ENCODE measurements around the gene TMED6. TPM values are rescaled to one million over a fixed set of nuclear protein-coding genes. Genes with fewer than 3 reads are reported as not detected.

Gene TMED6
- total RNA-seq, 1 experiment from 2014 or later, result 0.59 TPM

DNA sequence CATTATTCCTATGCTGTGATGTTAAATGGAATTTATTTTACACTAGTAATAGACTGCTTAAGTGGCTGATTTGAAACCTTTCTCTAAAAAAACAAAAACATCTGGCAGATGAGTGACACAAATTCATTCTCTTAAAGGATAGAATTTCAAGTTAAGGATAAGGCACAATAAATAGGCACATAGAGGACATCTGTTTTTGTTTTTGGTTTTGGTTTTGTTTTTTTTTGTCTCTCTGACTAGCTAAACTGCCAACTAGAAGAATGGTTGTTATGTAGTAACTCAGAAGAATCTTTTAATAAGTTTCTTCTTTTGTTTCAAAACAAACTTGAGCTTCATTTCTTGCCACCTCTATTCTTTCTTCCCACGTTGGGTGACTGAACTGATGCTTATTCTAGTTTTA is 45.6 kb downstream of the TMED6 start:
- H2AFZ ChIP-seq, result no peak overlapping the region
- DNase-seq, result peak in 1 of 2 experiments; percentile 1
- POLR2A ChIA-PET (ENCODE audit: unreplicated experiment), result no interaction called here
- no peak overlapping the region for H3K4me2 ChIP-seq
- no peaks in the 10 kb centered on the region for H3K9me3 ChIP-seq (ENCODE audit: insufficient read depth, low read depth)
- H3K79me2 ChIP-seq (ENCODE audit: low read depth), result no peaks in the 10 kb centered on the region
- H3K9me2 ChIP-seq (ENCODE audit: insufficient read depth), result no peaks in the 10 kb centered on the region
- H4K20me1 ChIP-seq (ENCODE audit: insufficient read depth), result no peaks in the 10 kb centered on the region
- no peaks in the 10 kb centered on the region; the same call in 1 of the 2 replicates for H3K4me1 ChIP-seq (replicated peaks; ENCODE audit: insufficient read depth)
- peaks cover 12% of the 10 kb centered on the region; the same call in 1 of the 2 replicates for H3F3A ChIP-seq (ENCODE audit: insufficient read depth, low read depth)
- intact Hi-C loops (cut with micrococcal nuclease; ENCODE audit: unreplicated experiment), result no loop called here
- no peaks in the 10 kb centered on the region for H3K27me3 ChIP-seq (ENCODE audit: insufficient read depth, low read depth)
- CTCF ChIA-PET, result interaction anchor here (0.6 kb wide), 1 partner anchor 24 kb away, joined by 4 read pairs; the partner anchor contains the start of gene PDF
- H3K27ac ChIP-seq, result no peak overlapping the region
- H3K36me3 ChIP-seq (ENCODE audit: low read depth), result no peaks in the 10 kb centered on the region
- no peak overlapping the region for H3K4me3 ChIP-seq
- TF ChIP-seq, protein P1, sequence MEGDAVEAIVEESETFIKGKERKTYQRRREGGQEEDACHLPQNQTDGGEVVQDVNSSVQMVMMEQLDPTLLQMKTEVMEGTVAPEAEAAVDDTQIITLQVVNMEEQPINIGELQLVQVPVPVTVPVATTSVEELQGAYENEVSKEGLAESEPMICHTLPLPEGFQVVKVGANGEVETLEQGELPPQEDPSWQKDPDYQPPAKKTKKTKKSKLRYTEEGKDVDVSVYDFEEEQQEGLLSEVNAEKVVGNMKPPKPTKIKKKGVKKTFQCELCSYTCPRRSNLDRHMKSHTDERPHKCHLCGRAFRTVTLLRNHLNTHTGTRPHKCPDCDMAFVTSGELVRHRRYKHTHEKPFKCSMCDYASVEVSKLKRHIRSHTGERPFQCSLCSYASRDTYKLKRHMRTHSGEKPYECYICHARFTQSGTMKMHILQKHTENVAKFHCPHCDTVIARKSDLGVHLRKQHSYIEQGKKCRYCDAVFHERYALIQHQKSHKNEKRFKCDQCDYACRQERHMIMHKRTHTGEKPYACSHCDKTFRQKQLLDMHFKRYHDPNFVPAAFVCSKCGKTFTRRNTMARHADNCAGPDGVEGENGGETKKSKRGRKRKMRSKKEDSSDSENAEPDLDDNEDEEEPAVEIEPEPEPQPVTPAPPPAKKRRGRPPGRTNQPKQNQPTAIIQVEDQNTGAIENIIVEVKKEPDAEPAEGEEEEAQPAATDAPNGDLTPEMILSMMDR (conservative IDR thresholded peaks at IDR 0.05), result no peak
- TF ChIP-seq EZH2 (IDR thresholded peaks at IDR 0.05; ENCODE audit: low read depth), result no peak
- BruUV-seq (replicated peaks), result no TSS peak

DNA sequence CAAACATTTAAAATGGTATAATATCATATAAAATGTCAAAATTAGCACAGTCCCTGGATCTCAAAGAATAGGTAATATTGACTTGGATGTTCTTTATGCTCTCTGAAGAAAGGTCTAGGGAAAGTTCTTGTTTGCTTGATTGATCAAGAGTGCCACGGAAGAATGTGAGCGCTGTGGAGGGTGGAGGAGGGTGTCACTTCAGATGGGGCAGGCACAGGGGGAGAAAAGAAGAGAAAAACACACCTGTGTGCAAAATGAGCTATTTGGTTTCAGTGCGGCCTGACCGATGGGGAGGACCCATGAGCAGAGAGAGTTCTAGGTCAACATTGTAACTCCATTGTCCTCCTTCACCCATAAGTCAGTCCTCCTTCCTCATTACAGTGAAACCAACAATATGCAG is 49.3 kb downstream of the TMED6 start:
- H3K79me2 ChIP-seq (ENCODE audit: low read depth), result no peaks in the 10 kb centered on the region
- DNase-seq, result no peak
- peaks cover 8% of the 10 kb centered on the region; the same call in 1 of the 2 replicates for H3F3A ChIP-seq (ENCODE audit: insufficient read depth, low read depth)
- ChIA-PET CTCF (interaction anchor here (0.6 kb wide), 2 partner anchors 192 to 416 kb away, joined by 3 to 5 read pairs; no protein-coding TSS in a partner anchor), POLR2A (ENCODE audit: unreplicated experiment) (no interaction called here)
- no peak overlapping the region for H2AFZ ChIP-seq
- no peak overlapping the region for H3K4me3 ChIP-seq
- H3K4me1 ChIP-seq (replicated peaks; ENCODE audit: insufficient read depth), result no peaks in the 10 kb centered on the region
- no peaks in the 10 kb centered on the region for H3K9me2 ChIP-seq (ENCODE audit: insufficient read depth)
- no peaks in the 10 kb centered on the region for H4K20me1 ChIP-seq (ENCODE audit: insufficient read depth)
- H3K27ac ChIP-seq, result no peak overlapping the region
- no TSS peak for BruUV-seq (replicated peaks)
- no peaks in the 10 kb centered on the region for H3K36me3 ChIP-seq (ENCODE audit: low read depth)
- intact Hi-C loops (cut with micrococcal nuclease; ENCODE audit: unreplicated experiment), result no loop called here
- no peaks in the 10 kb centered on the region for H3K27me3 ChIP-seq (ENCODE audit: insufficient read depth, low read depth)
- no peaks in the 10 kb centered on the region for H3K9me3 ChIP-seq (ENCODE audit: insufficient read depth, low read depth)
- H3K4me2 ChIP-seq, result no peak overlapping the region
- TF ChIP-seq, protein P1 (conservative IDR thresholded peaks at IDR 0.05), result no peak
- TF ChIP-seq EZH2 (IDR thresholded peaks at IDR 0.05; ENCODE audit: low read depth), result no peak

DNA sequence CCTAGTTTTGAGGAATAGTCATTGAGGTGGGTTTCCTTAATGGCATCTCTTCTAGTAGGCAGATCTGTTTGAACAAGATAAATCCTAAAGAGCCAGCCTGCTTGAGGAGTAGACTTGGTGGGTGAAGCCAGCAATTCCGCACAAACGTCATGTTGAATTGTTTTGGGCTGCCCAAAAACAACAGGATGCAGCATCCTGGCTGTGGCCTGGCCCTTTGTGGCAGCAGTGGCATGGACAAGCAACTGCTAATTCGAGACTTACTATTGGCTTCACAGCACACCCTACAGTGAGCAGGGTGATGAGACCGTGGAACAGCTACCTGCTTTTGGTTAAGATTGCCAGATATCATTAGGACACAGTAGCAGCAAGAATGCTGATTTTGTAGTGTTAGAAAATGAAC is 49.7 kb downstream of the TMED6 start:
- Histone ChIP-seq H3K4me2 (no peak overlapping the region), H2AFZ (no peak overlapping the region), H3K4me3 (no peak overlapping the region), H3K27me3 (ENCODE audit: insufficient read depth, low read depth) (no peaks in the 10 kb centered on the region), H3K9me2 (ENCODE audit: insufficient read depth) (no peaks in the 10 kb centered on the region), H3K79me2 (ENCODE audit: low read depth) (no peaks in the 10 kb centered on the region), H3K36me3 (ENCODE audit: low read depth) (no peaks in the 10 kb centered on the region), H4K20me1 (ENCODE audit: insufficient read depth) (no peaks in the 10 kb centered on the region), H3K27ac (no peak overlapping the region), H3K4me1 (replicated peaks; ENCODE audit: insufficient read depth) (no peaks in the 10 kb centered on the region), H3F3A (ENCODE audit: insufficient read depth, low read depth) (peaks cover 6% of the 10 kb centered on the region; the same call in 1 of the 2 replicates), H3K9me3 (ENCODE audit: insufficient read depth, low read depth) (no peaks in the 10 kb centered on the region)
- ChIA-PET CTCF (no interaction called here), POLR2A (ENCODE audit: unreplicated experiment) (no interaction called here)
- no peak for TF ChIP-seq EZH2 (IDR thresholded peaks at IDR 0.05; ENCODE audit: low read depth)
- TF ChIP-seq, protein P1 (conservative IDR thresholded peaks at IDR 0.05), result no peak
- intact Hi-C loops (cut with micrococcal nuclease; ENCODE audit: unreplicated experiment), result no loop called here
- DNase-seq, result no peak
- no TSS peak for BruUV-seq (replicated peaks)

Data from PC-9 (cell line).